Vagina (tissue), 2 donors: ENCODE results near the gene AGBL1.

Source experiments
- CTCF ChIP-seq, 3 experiments: fragments of 450-650 bp in 2 of 3; fragments of 200-600 bp in 1 of 3; sonication (generic) in 1 of 3; IDR thresholded peaks; one replicate each; pipeline ENCODE4 v1.5.1; 2017 to 2019; ENCODE audit warnings: antibody characterized with exemption in 3 of 3, mild to moderate bottlenecking in 2 of 3, moderate library complexity in 2 of 3
- POLR2A ChIP-seq, 2 donors: fragments of 450-650 bp; IDR thresholded peaks; one replicate each; pipeline ENCODE4 v1.6.1; 2017; ENCODE audit warnings: antibody characterized with exemption in 2 of 2, mild to moderate bottlenecking in 2 of 2, moderate library complexity in 2 of 2
- POLR2AphosphoS5 ChIP-seq, 2 donors: sonication (generic); formaldehyde crosslinking; IDR thresholded peaks; one replicate each; pipeline ENCODE4 v1.9.0; 2017; ENCODE audit warnings: antibody characterized with exemption in 2 of 2, mild to moderate bottlenecking in 2 of 2, low read depth in 1 of 2; ENCODE audit not compliant: insufficient read depth in 1 of 2

GRCh38 chr15:86333819-86334218 lies 254.1 kb downstream of the AGBL1 start:
- TF ChIP-seq CTCF (IDR thresholded peaks at IDR 0.05) (no peak), POLR2A (IDR thresholded peaks at IDR 0.05) (no peak), POLR2AphosphoS5 (IDR thresholded peaks at IDR 0.05; ENCODE audit: insufficient read depth in 1 of 2, low read depth in 1 of 2) (no peak)
